ENCODE measurements around the gene USHBP1. TPM values are rescaled to one million over a fixed set of nuclear protein-coding genes. Genes with fewer than 3 reads are reported as not detected.

The USHBP1 gene
- total RNA-seq, 2 donors from 2014 or later: 4.3 to 6.6 TPM

- H3K27me3 ChIP-seq: no peaks in the 10 kb centered on the region
- H3K4me1 ChIP-seq: peaks cover 0 to 7% of the 10 kb centered on the region in 2 donors
- TF ChIP-seq, protein P1, sequence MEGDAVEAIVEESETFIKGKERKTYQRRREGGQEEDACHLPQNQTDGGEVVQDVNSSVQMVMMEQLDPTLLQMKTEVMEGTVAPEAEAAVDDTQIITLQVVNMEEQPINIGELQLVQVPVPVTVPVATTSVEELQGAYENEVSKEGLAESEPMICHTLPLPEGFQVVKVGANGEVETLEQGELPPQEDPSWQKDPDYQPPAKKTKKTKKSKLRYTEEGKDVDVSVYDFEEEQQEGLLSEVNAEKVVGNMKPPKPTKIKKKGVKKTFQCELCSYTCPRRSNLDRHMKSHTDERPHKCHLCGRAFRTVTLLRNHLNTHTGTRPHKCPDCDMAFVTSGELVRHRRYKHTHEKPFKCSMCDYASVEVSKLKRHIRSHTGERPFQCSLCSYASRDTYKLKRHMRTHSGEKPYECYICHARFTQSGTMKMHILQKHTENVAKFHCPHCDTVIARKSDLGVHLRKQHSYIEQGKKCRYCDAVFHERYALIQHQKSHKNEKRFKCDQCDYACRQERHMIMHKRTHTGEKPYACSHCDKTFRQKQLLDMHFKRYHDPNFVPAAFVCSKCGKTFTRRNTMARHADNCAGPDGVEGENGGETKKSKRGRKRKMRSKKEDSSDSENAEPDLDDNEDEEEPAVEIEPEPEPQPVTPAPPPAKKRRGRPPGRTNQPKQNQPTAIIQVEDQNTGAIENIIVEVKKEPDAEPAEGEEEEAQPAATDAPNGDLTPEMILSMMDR (IDR thresholded peaks at IDR 0.05): no peak
- H3K4me3 ChIP-seq: no peak overlapping the region
- no peak overlapping the region for H3K27ac ChIP-seq
- no peak for DNase-seq (ENCODE audit: low spot score)
- no peaks in the 10 kb centered on the region for H3K9me3 ChIP-seq
- peaks cover 22% of the 10 kb centered on the region for H3K36me3 ChIP-seq
Observed at GRCh38 chr19:17268754-17269153, 4.2 kb upstream of the USHBP1 start.

- DNase-seq (ENCODE audit: low spot score): peak; percentile 99
- TF ChIP-seq, protein P1 (IDR thresholded peaks at IDR 0.05): no peak
- no peaks in the 10 kb centered on the region for H3K9me3 ChIP-seq
- H3K27me3 ChIP-seq: no peaks in the 10 kb centered on the region
- H3K36me3 ChIP-seq: peaks cover 16% of the 10 kb centered on the region
- peaks cover 0 to 7% of the 10 kb centered on the region in 2 donors for H3K4me1 ChIP-seq
- peak within 1 kb of the TSS; percentile 70 to 85 for H3K4me3 ChIP-seq
- H3K27ac ChIP-seq: peak within 1 kb of the TSS; percentile 72 to 83
Observed at GRCh38 chr19:17266975-17267788, 2.6 kb upstream of the USHBP1 start, which contains the start of gene BABAM1. TSS of gene BABAM1 (plus strand) at chr19:17267443. CDS start at chr19:17268807, 1,364 bp downstream.

GRCh38 chr19:17266589-17266974 is 2.0 kb upstream of the USHBP1 start:
- Histone ChIP-seq H3K27ac (peak overlapping the region in 1 of 2 donors; percentile 52), H3K9me3 (no peaks in the 10 kb centered on the region), H3K36me3 (peaks cover 13% of the 10 kb centered on the region), H3K27me3 (no peaks in the 10 kb centered on the region), H3K4me3 (no peak overlapping the region), H3K4me1 (peaks cover 0 to 7% of the 10 kb centered on the region in 2 donors)
- TF ChIP-seq, protein P1 (IDR thresholded peaks at IDR 0.05): no peak
- no peak for DNase-seq (ENCODE audit: low spot score)

DNA sequence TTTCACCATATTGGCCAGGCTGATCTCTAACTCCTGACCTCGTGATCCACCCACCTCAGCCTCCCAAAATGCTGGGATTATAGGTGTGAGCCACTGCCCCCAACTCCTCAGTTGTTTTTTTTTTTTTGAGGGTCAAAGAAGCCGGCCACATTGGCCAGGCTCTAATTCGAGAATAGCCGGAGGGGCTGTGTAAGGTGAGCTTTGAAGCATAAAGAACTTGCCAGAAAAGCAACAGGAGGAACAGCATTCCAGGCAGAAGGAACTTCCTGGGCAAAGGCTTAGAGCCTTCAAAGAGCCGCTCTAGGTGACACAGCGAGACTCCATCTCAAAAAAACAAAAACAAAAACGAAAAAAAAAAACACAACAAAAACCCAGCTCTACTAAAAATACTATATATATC is 1.5 kb upstream of the USHBP1 start:
- H3K9me3 ChIP-seq: no peaks in the 10 kb centered on the region
- no peak for DNase-seq (ENCODE audit: low spot score)
- no peaks in the 10 kb centered on the region for H3K27me3 ChIP-seq
- H3K27ac ChIP-seq: peak overlapping the region in 1 of 2 donors; percentile 52
- H3K4me3 ChIP-seq: no peak overlapping the region
- TF ChIP-seq, protein P1 (IDR thresholded peaks at IDR 0.05): no peak
- peaks cover 0 to 7% of the 10 kb centered on the region in 2 donors for H3K4me1 ChIP-seq
- peaks cover 9% of the 10 kb centered on the region for H3K36me3 ChIP-seq

DNA sequence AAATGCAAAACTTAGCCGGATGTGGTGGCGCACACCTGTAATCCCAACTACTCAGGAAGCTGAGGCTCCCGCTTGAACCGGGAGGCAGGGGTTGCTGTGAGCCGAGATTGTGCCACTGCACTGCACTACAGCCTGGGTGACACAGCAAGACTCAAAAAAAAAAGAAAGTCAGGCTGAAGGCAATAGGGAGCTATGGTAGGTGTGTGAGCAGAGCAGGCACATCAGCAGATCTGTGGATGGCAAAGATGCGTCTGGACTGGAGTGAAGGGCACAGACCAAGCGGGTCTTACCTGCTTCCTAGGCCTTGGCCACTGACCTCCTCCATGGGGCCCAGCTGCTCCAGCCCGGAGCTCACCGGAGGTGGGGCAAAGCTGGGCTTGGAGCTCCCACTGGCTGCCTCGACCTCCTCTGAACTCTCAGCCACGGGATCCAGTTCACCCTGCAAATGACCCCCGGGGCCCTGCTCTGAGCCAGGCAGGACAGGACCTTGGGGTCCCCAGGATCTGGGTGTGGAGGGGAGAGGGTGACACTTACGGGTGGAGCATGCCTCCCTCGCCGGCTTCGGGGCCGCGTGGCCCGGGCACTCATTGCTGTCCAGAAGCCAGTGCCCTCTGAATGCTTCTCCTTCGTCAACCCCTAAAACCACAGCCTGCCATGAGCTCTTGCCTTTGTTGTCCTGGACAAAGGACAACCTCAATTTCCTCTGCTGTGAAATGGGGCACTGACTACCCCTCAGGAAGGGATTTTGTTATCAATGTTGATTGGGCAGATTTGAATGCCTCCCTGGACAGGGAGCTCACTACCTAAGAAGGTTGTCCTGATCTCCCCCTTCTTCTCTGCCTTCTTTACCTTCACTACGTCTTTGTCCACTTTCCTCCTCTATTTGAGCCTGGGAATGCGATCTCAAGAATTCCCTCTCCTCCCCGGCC is 569 bp downstream of the USHBP1 start:
- Histone ChIP-seq H3K4me3 (peak overlapping the region; percentile 36 to 49), H3K27ac (peak overlapping the region; percentile 64 to 72), H3K36me3 (no peaks in the 10 kb centered on the region), H3K27me3 (no peaks in the 10 kb centered on the region), H3K9me3 (peaks cover 0 to 7% of the 10 kb centered on the region in 2 donors), H3K4me1 (peaks cover 0 to 7% of the 10 kb centered on the region in 2 donors)
- TF ChIP-seq, protein P1 (IDR thresholded peaks at IDR 0.05): no peak
- no peak for DNase-seq (ENCODE audit: low spot score)
